ENCODE results near the gene ATP2B3. TPM values are rescaled to one million over a fixed set of nuclear protein-coding genes. Genes with fewer than 3 reads are reported as not detected.

Gene ATP2B3
- total RNA-seq, 2 donors from 2014 or later: not detected

DNA sequence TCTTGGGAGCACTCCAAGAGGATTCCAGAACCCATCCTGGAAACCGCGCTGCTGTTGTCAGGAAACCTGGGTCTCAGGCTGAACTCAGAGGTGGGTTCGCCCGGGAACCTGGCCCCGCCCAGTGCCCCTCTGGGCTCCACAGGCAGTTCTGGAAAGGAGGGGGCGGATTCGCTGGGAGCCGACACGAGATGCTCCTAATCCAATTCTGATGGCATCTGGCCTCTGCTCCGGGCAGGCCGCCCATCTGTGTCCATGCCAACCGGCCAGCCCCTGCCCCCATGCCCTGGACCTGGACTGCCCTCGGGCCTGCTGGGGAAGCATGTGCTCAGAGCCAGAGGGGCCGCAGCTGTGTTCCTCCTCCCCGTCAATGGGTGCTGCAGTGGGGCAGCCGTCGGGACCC is 21.0 kb downstream of the ATP2B3 start:
- Mint-ChIP-seq H3K4me1 (no peaks in the 10 kb centered on the region), H3K27me3 (no peaks in the 10 kb centered on the region), H3K36me3 (ENCODE audit: low read depth) (no peaks in the 10 kb centered on the region), H3K4me3 (no peak overlapping the region), H3K27ac (no peak overlapping the region)
- H3K9me3 ChIP-seq (ENCODE audit: control insufficient read depth, low read length, poor library complexity, severe bottlenecking): no peaks in the 10 kb centered on the region
- ATAC-seq (no peak), DNase-seq (no peak)

DNA sequence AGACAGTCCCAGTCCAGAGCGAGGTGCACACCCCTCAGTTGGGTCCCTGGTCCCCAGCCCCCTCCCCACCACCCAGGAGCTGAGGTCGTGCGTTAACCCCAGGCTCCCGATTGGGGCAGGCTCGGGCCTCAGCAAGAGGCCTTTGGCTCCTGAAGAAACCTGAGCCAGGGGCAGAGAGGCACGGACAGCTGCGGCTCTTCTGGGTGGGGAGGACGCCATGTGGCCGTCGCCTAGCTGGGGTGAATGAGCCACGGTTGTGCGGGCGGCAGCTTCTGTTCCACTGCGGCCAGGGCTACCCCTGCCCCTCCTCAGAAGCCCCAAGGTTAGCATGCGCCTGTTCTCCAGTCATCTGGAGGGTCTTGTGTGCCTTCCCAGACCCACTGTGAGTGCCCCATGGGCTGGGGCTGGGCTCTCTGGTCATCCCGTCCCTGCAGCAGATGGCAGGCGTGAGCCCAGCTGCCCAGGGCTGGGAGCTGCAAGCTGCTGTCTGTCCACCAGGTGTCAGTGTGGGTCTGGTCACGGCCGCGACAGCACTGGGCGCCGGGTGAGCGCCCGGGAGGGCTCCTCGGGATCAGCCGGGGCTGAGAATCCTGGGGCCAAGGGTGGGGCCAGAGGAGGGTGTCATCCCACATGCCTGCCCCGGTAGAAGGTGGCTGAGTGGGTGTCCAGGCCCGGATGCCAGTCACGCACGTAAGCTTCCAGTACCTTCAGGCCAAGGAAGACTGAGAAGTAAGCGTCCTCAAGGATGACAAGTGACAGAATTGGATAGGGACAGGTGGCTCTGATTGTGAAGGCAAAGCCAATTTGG is 21.9 kb downstream of the ATP2B3 start:
- ATAC-seq (peak; percentile 82), DNase-seq (peak; percentile 28 to 47 (median 29))
- no peaks in the 10 kb centered on the region for H3K36me3 Mint-ChIP-seq (ENCODE audit: low read depth)
- no peak overlapping the region for H3K4me3 Mint-ChIP-seq
- H3K27ac Mint-ChIP-seq: no peak overlapping the region
- no peaks in the 10 kb centered on the region for H3K9me3 ChIP-seq (ENCODE audit: control insufficient read depth, low read length, poor library complexity, severe bottlenecking)
- no peaks in the 10 kb centered on the region for H3K4me1 Mint-ChIP-seq
- no peaks in the 10 kb centered on the region for H3K27me3 Mint-ChIP-seq

DNA sequence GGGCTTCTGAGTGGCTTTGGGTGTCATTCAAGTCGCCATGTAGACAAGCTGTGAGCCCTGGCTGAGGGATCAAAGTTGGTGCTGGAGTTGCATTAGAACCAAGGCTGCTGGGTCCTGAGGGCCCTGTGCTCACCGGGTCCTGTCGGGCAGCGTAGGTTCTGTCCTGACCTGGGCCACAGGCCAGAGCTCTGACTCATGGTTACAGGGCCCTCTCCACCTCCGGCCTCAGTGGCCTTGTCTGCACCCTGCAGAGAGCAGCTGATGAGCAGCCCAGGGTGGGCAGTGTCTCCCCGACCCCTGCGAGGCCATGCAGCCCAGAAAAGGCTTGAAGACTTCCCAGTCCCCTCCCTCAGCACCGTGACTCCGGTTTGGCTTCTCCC is 22.5 kb downstream of the ATP2B3 start:
- DNase-seq (no peak), ATAC-seq (no peak)
- no peaks in the 10 kb centered on the region for H3K9me3 ChIP-seq (ENCODE audit: control insufficient read depth, low read length, poor library complexity, severe bottlenecking)
- Mint-ChIP-seq H3K27me3 (no peaks in the 10 kb centered on the region), H3K4me1 (no peaks in the 10 kb centered on the region), H3K27ac (no peak overlapping the region), H3K4me3 (no peak overlapping the region), H3K36me3 (ENCODE audit: low read depth) (no peaks in the 10 kb centered on the region)

DNA sequence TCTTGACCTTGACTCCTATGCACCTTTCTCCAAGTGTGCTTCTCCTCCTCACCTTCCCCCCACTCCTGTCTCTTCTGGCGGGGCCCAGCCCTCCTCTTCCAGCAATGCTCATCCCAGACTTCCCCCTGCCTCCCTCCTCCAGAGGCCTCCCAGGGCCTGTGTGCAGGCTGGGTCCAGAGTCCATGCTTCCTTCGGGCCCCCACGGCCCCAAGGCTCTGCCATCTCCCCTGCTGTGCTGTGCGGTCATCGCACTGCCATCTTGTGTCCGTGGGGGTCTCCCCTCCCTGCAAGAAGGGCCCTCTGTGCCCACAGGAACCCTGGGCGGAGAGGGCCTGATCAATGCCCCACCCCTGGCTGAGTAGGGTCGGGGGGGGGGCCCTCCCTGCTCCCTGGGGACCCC is 27.3 kb downstream of the ATP2B3 start:
- Mint-ChIP-seq H3K27ac (no peak overlapping the region), H3K4me3 (no peak overlapping the region), H3K27me3 (no peaks in the 10 kb centered on the region), H3K36me3 (ENCODE audit: low read depth) (no peaks in the 10 kb centered on the region), H3K4me1 (no peaks in the 10 kb centered on the region)
- no peak for DNase-seq
- ATAC-seq: no peak
- no peaks in the 10 kb centered on the region for H3K9me3 ChIP-seq (ENCODE audit: control insufficient read depth, low read length, poor library complexity, severe bottlenecking)

DNA sequence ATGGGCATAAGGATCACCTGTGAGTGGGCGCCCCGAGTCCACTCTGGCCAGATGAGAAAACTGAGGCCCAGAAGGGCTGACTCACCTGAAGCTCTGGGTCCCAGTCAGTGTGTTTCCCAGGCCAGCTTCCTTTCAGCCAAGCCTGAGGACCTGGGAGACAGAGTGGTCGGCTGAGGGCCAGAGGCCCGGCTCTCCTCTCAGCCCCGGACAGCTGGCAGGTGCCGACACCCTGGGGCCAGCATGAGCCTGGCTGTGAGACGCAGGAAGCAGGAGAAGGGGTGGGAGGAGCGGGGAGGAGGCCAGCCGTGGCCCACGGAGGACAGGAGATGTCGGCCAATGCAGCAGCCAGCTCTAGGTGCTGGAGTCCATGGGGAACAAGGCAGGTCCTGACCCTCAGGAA is 28.9 kb downstream of the ATP2B3 start:
- H3K27me3 Mint-ChIP-seq: no peaks in the 10 kb centered on the region
- H3K27ac Mint-ChIP-seq: no peak overlapping the region
- no peaks in the 10 kb centered on the region for H3K9me3 ChIP-seq (ENCODE audit: control insufficient read depth, low read length, poor library complexity, severe bottlenecking)
- no peaks in the 10 kb centered on the region for H3K36me3 Mint-ChIP-seq (ENCODE audit: low read depth)
- no peaks in the 10 kb centered on the region for H3K4me1 Mint-ChIP-seq
- H3K4me3 Mint-ChIP-seq: no peak overlapping the region
- no peak for ATAC-seq
- no peak for DNase-seq

DNA sequence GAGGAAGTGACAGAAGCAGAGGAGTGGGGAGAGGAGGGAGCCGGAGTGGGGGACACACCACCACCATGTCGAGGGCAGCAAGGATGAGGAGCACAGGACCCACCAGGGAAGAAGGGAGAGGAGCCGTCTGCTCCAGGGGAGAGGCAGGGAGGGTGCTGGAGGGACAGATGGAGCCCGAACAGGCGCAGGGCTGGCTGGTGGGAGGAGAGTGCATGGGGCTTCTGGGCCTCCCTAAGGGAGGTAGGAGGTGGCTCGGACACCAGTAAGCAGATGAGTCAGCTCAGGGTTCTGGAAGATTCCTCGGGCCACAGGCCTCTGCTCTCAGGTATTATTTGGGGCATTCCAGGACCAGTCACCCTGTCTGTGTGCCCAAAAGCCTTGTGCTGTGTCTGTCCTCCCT is 29.8 kb downstream of the ATP2B3 start:
- no peaks in the 10 kb centered on the region for H3K9me3 ChIP-seq (ENCODE audit: control insufficient read depth, low read length, poor library complexity, severe bottlenecking)
- ATAC-seq: no peak
- Mint-ChIP-seq H3K27ac (no peak overlapping the region), H3K36me3 (ENCODE audit: low read depth) (no peaks in the 10 kb centered on the region), H3K4me1 (no peaks in the 10 kb centered on the region), H3K4me3 (no peak overlapping the region), H3K27me3 (no peaks in the 10 kb centered on the region)
- DNase-seq: no peak

DNA sequence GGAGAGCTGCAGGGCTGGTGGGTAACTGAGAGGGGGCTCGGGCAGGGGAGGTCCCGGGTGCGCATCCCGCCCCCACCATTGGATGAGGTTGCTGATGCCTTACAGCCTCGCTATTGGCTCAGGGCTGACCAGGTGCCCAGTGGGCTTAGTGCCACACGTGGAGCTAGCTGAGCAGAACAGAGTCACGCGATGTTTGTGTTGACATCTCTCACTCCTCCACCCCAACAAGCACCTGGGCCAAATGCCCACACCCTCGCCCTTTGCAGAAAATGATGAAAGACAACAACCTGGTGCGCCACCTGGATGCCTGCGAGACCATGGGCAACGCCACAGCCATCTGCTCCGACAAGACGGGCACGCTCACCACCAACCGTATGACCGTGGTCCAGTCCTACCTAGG is 31.8 kb downstream of the ATP2B3 start:
- Mint-ChIP-seq H3K4me1 (no peaks in the 10 kb centered on the region), H3K4me3 (no peak overlapping the region)
- ATAC-seq: no peak

DNA sequence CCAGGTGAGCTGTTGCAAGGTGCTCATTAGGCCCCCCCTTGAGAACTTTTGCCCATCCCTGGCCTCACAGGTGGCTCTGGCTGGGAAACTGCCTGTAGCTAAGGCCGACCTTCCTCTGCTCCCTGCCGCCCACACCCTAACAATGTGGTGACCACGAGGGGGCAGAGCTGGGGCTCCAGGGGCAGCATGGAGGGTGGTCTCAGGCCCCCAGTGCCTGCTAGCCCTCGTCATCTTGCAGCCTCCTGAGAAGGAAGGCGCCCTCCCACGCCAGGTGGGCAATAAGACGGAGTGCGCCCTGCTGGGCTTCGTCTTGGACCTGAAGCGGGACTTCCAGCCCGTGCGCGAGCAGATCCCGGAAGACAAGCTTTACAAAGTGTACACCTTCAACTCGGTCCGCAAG is 32.4 kb downstream of the ATP2B3 start:
- Mint-ChIP-seq H3K36me3 (ENCODE audit: low read depth) (no peaks in the 10 kb centered on the region), H3K4me3 (no peak overlapping the region), H3K27me3 (no peaks in the 10 kb centered on the region), H3K4me1 (no peaks in the 10 kb centered on the region), H3K27ac (no peak overlapping the region)
- no peak for DNase-seq
- H3K9me3 ChIP-seq (ENCODE audit: control insufficient read depth, low read length, poor library complexity, severe bottlenecking): no peaks in the 10 kb centered on the region
- ATAC-seq: no peak

More for the DNA sequence above, 31.8 kb downstream of the ATP2B3 start:
- no peak for DNase-seq
- no peaks in the 10 kb centered on the region for H3K27me3 Mint-ChIP-seq
- H3K27ac Mint-ChIP-seq: no peak overlapping the region
- no peaks in the 10 kb centered on the region for H3K9me3 ChIP-seq (ENCODE audit: control insufficient read depth, low read length, poor library complexity, severe bottlenecking)
- H3K36me3 Mint-ChIP-seq (ENCODE audit: low read depth): no peaks in the 10 kb centered on the region

DNA sequence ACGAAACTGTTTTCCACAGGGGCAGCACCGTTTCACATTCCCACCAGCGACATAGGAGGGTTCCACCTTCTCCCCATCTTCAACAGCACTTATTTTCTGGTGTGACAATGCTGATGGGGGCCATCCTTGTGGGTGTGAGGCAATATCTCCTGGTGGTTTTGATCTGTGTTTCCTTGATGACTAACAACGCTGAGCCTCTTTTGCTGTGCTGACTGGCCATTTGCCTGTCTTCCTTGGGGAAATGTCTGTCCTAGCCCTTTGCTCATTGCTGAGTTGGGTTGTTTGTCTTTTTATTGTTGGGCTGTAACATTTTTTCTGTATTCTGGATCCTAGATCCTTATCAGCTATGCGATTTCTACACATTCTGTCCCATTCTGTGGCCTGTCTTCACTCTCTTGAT is 33.7 kb downstream of the ATP2B3 start:
- Mint-ChIP-seq H3K36me3 (ENCODE audit: low read depth) (no peaks in the 10 kb centered on the region), H3K4me1 (no peaks in the 10 kb centered on the region), H3K27me3 (no peaks in the 10 kb centered on the region), H3K27ac (no peak overlapping the region), H3K4me3 (no peak overlapping the region)
- ATAC-seq (no peak), DNase-seq (no peak)
- no peaks in the 10 kb centered on the region for H3K9me3 ChIP-seq (ENCODE audit: control insufficient read depth, low read length, poor library complexity, severe bottlenecking)

DNA sequence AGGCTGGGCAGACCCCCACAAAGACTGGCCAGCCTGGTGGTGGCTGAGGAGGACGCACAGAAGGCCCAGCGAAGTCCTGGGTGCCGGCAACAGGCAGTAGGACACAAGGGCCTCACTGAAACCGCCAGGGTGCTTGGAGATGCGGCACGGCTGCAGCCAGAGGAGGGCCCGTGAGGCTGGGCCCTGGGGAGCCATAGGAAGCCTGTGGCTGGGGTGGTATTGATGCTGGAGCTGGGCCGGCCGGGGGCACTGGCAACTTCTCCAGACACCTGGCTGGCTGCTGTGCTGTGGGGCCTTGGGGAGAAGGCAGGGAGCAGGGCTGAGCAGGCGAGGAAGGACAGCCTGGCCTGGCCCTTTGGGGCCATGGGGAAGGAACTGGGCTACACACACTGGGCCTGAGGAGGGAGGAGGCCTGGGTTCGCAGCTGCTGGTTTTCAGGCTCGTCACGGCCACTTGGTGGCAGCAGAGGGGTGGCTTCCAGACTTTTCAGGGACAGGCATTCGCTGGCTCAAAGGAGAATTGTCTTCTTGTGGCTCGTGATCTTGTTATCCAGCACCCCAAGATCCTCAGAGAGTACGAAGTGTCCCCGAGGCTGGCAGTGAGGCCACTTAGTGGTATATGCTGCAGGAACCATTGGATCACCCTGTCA is 37.2 kb downstream of the ATP2B3 start:
- Mint-ChIP-seq H3K4me3 (no peak overlapping the region), H3K36me3 (ENCODE audit: low read depth) (no peaks in the 10 kb centered on the region), H3K4me1 (no peaks in the 10 kb centered on the region), H3K27ac (no peak overlapping the region), H3K27me3 (no peaks in the 10 kb centered on the region)
- no peaks in the 10 kb centered on the region for H3K9me3 ChIP-seq (ENCODE audit: control insufficient read depth, low read length, poor library complexity, severe bottlenecking)
- peak; percentile 23 to 45 (median 31) for DNase-seq
- ATAC-seq: peak; percentile 60

DNA sequence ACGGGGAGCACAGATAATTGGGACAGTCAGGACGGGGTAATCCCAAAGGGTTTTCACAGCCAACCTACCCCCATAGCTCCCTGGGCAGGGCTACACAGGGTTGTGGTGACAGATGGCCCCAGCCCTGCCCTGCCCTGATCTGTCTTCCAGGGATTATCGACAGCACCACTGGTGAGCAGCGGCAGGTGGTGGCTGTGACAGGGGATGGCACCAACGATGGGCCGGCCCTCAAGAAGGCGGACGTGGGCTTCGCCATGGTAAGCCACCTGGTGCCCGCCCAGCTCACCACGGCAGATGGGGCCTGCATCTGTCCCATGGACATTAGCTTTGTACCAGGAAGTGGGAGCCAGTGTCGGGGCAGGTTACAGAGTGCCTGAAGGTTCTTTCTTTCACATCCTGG is 39.3 kb downstream of the ATP2B3 start:
- no peak for ATAC-seq
- no peaks in the 10 kb centered on the region for H3K36me3 Mint-ChIP-seq (ENCODE audit: low read depth)

DNA sequence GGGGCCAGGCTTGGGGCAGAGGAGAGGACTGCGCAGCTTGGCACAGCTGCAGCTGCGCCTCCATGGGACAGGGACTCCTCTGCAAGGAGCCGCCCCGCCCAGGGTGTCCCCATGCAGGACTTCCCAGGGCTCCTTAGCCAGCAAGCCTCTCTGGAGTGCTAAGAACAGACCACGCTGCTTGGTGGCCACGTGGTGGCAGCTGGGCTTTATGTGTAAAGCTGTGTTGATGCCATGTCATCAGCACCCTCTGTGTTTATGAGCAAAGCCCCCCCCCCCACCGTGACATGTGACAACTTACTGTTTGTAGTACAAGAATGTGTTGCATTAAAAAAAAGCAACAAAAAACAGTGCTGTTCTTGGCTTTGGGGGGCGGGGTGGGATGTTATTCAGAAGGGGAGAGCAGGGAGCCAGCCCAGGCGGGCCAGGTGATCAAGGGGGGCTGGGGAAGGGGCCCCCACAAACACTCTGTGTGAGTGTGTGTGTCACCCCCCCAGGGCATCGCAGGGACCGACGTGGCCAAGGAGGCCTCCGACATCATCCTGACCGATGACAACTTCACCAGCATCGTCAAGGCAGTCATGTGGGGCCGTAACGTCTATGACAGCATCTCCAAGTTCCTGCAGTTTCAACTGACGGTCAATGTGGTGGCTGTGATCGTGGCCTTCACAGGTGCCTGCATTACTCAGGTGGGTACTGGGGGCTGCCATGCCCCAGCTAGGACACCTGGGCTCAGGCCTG is 40.3 kb downstream of the ATP2B3 start:
- DNase-seq (no peak), ATAC-seq (no peak)
- H3K4me1 Mint-ChIP-seq: no peaks in the 10 kb centered on the region
- no peaks in the 10 kb centered on the region for H3K36me3 Mint-ChIP-seq (ENCODE audit: low read depth)
- H3K27me3 Mint-ChIP-seq: no peaks in the 10 kb centered on the region
- H3K27ac Mint-ChIP-seq: no peak overlapping the region
- no peaks in the 10 kb centered on the region for H3K9me3 ChIP-seq (ENCODE audit: control insufficient read depth, low read length, poor library complexity, severe bottlenecking)
- no peak overlapping the region for H3K4me3 Mint-ChIP-seq

More for the DNA sequence above, 39.3 kb downstream of the ATP2B3 start:
- DNase-seq: no peak
- no peaks in the 10 kb centered on the region for H3K4me1 Mint-ChIP-seq
- no peaks in the 10 kb centered on the region for H3K27me3 Mint-ChIP-seq
- H3K9me3 ChIP-seq (ENCODE audit: control insufficient read depth, low read length, poor library complexity, severe bottlenecking): no peaks in the 10 kb centered on the region
- no peak overlapping the region for H3K4me3 Mint-ChIP-seq
- H3K27ac Mint-ChIP-seq: no peak overlapping the region

DNA sequence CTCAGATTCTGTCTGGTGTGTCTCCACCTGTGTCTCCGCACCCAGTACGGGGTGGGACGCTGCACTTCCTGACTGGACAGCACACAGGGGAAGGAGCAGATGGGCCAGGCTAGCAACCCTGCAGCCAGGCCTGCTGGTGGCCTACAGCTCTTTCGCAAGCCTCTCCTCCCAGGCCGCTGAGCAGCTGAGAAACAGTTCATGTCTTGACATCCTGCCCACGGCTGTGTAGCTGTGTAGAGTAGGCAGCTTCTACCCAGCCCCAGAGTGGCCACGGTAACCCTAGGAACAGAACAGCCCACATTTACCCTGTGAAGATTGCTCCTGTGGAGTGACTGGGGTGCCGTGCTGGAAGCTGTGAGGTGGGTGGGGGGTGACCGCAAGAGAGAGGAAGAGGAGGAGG is 42.6 kb downstream of the ATP2B3 start:
- H3K27ac Mint-ChIP-seq: no peak overlapping the region
- no peaks in the 10 kb centered on the region for H3K27me3 Mint-ChIP-seq
- no peaks in the 10 kb centered on the region for H3K36me3 Mint-ChIP-seq (ENCODE audit: low read depth)
- H3K9me3 ChIP-seq (ENCODE audit: control insufficient read depth, low read length, poor library complexity, severe bottlenecking): no peaks in the 10 kb centered on the region
- H3K4me3 Mint-ChIP-seq: no peak overlapping the region
- no peak for ATAC-seq
- no peak for DNase-seq
- peaks cover 2% of the 10 kb centered on the region for H3K4me1 Mint-ChIP-seq

Measured in T-helper 17 cell (primary cell).